GM23338 (cell line): Measurements from ENCODE around the gene FAM114A2. TPM values are rescaled to one million over a fixed set of nuclear protein-coding genes. Genes with fewer than 3 reads are reported as not detected.

Experiments used
- ATAC-seq: fragments of 200-7000 bp; cut with Tn5 transposase; 3 replicates; pipeline ENCODE4 v1.9.1; 2020
- DNase-seq: peaks from one replicate; pipeline ENCODE4 v3.0.0-alpha.2; 2015; ENCODE audit warnings: low spot score
- H2AFZ ChIP-seq: fragments of 200-600 bp; sonication (generic); 2 replicates; pipeline ENCODE4 v1.8.0; 2016; ENCODE audit warnings: antibody characterized with exemption, mild to moderate bottlenecking, moderate library complexity
- H3F3A ChIP-seq: fragments of 200-600 bp; sonication (generic); replicated peaks from 2 replicates; pipeline ENCODE4 v1.8.0; 2017; ENCODE audit warnings: antibody characterized with exemption, mixed run types, low read depth
- H3K27ac ChIP-seq: fragments of 200-600 bp; sonication (generic); 2 replicates; pipeline ENCODE4 v1.6.1; 2016; ENCODE audit warnings: low read depth
- H3K27me3 ChIP-seq: fragments of 200-600 bp; sonication (generic); 2 replicates; pipeline ENCODE4 v1.8.0; 2016; ENCODE audit warnings: mild to moderate bottlenecking, mixed run types, moderate library complexity; ENCODE audit not compliant: insufficient read depth
- H3K36me3 ChIP-seq: fragments of 200-600 bp; sonication (generic); 2 replicates; pipeline ENCODE4 v1.8.0; 2016; ENCODE audit warnings: mild to moderate bottlenecking; ENCODE audit not compliant: insufficient read depth
- H3K4me1 ChIP-seq: fragments of 200-600 bp; sonication (generic); 2 replicates; pipeline ENCODE4 v1.8.0; 2016; ENCODE audit warnings: mild to moderate bottlenecking, moderate library complexity; ENCODE audit not compliant: insufficient read depth
- H3K4me2 ChIP-seq: fragments of 200-600 bp; sonication (generic); 2 replicates; pipeline ENCODE4 v1.7.1; 2017; ENCODE audit warnings: mixed run types
- H3K4me3 ChIP-seq: fragments of 200-600 bp; sonication (generic); 2 replicates; pipeline ENCODE4 v1.6.1; 2016; ENCODE audit warnings: mixed run types
- H3K79me2 ChIP-seq: fragments of 200-600 bp; sonication (generic); replicated peaks from 2 replicates; pipeline ENCODE4 v1.8.0; 2017; ENCODE audit warnings: mild to moderate bottlenecking; ENCODE audit not compliant: insufficient read depth
- H3K9me2 ChIP-seq: fragments of 200-600 bp; sonication (generic); 2 replicates; pipeline ENCODE4 v1.8.0; 2017; ENCODE audit not compliant: insufficient read depth
- H4K20me1 ChIP-seq: fragments of 200-600 bp; sonication (generic); replicated peaks from 2 replicates; pipeline ENCODE4 v1.8.0; 2017; ENCODE audit warnings: mild to moderate bottlenecking; ENCODE audit not compliant: insufficient read depth
- H3K27ac Mint-ChIP-seq: 2 replicates; pipeline ENCODE4 v1.8.0; 2020; ENCODE audit warnings: inconsistent platforms, mild to moderate bottlenecking, moderate library complexity, mixed read lengths
- H3K27me3 Mint-ChIP-seq: 3 replicates; pipeline ENCODE4 v1.8.0; 2022; ENCODE audit warnings: low read depth, mild to moderate bottlenecking, moderate library complexity, mixed read lengths, inconsistent platforms; ENCODE audit not compliant: insufficient read depth, poor library complexity
- H3K36me3 Mint-ChIP-seq: 3 replicates; pipeline ENCODE4 v1.8.0; 2021; ENCODE audit warnings: low read depth, mild to moderate bottlenecking, inconsistent platforms, moderate library complexity, mixed read lengths
- H3K4me1 Mint-ChIP-seq: 3 replicates; pipeline ENCODE4 v1.8.0; 2020; ENCODE audit warnings: mild to moderate bottlenecking, inconsistent platforms, mixed read lengths
- H3K4me3 Mint-ChIP-seq: 3 replicates; pipeline ENCODE4 v1.8.0; 2021; ENCODE audit warnings: moderate library complexity, mild to moderate bottlenecking, inconsistent platforms, mixed read lengths
- H3K9me3 Mint-ChIP-seq: 3 replicates; pipeline ENCODE4 v1.8.0; 2020; ENCODE audit warnings: moderate library complexity, mild to moderate bottlenecking, inconsistent platforms, mixed read lengths
- CREB1 ChIP-seq: fragments of 250-450 bp; sonication (Bioruptor Pico); IDR thresholded peaks from 2 replicates; pipeline ENCODE4 v1.5.0; 2020; ENCODE audit warnings: low read depth, mild to moderate bottlenecking, moderate library complexity
- EZH2phosphoT487 ChIP-seq: fragments of 200-600 bp; sonication (generic); IDR thresholded peaks from one replicate; pipeline ENCODE4 v1.8.1; 2018; ENCODE audit warnings: antibody characterized with exemption; ENCODE audit not compliant: unreplicated experiment
- NANOG ChIP-seq: IDR thresholded peaks from 2 replicates; pipeline ENCODE4 v1.6.1; 2016; ENCODE audit warnings: antibody characterized with exemption, borderline replicate concordance
- POLR2AphosphoS5 ChIP-seq: IDR thresholded peaks from 2 replicates; pipeline ENCODE4 v1.6.1; 2016; ENCODE audit warnings: antibody characterized with exemption, low read depth
- REST ChIP-seq: IDR thresholded peaks from one replicate; pipeline ENCODE4 v1.6.1; 2018; ENCODE audit warnings: antibody characterized with exemption; ENCODE audit not compliant: unreplicated experiment
- STAT1 ChIP-seq: IDR thresholded peaks from one replicate; pipeline ENCODE4 v1.6.1; 2016; ENCODE audit warnings: antibody characterized with exemption; ENCODE audit not compliant: unreplicated experiment
- ZNF462 ChIP-seq: fragments of 250-450 bp; sonication (Bioruptor Pico); IDR thresholded peaks from 2 replicates; pipeline ENCODE4 v1.5.0; 2020; ENCODE audit warnings: mild to moderate bottlenecking, moderate library complexity
- polyA plus RNA-seq: library from polyadenylated mRNA; unstranded; fragments of >200 nt; fragmentation: Nextera tagmentation; extraction: Ambion mirVana; gene quantifications from 2 replicates; pipeline ENCODE4 v1.2.1, GENCODE V29; 2016
- total RNA-seq: library from RNA; depleted of rRNA; stranded (reverse); fragments of >200 nt; shearing (Covaris generic); gene quantifications from 2 replicates; pipeline ENCODE4 v1.2.3, GENCODE V29; 2014

FAM114A2 gene
- total and polyA plus RNA-seq, 2 experiments from 2014 or later, result 4.9 to 5.8 TPM

GRCh38 chr5:154039458-154039829 is 734 bp upstream of the FAM114A2 start (continued):
- no peak for TF ChIP-seq POLR2AphosphoS5
- no peak for TF ChIP-seq STAT1
- no peak for TF ChIP-seq EZH2phosphoT487
- TF ChIP-seq ZNF462 (CRISPR knock-in tag), result no peak

GRCh38 chr5:154038261-154038706 is 426 bp downstream of the FAM114A2 start:
- no peak overlapping the region; the same call in 1 of the 2 replicates for H3K27ac ChIP-seq
- no peaks in the 10 kb centered on the region for H3K36me3 Mint-ChIP-seq
- H3K79me2 ChIP-seq, result peaks cover 23% of the 10 kb centered on the region
- no peaks in the 10 kb centered on the region for H3K36me3 ChIP-seq
- H3K4me1 Mint-ChIP-seq, result peaks cover 14% of the 10 kb centered on the region; the same call in 2 of the 3 replicates
- H3K27ac Mint-ChIP-seq, result peak overlapping the region; percentile 85
- H3K4me2 ChIP-seq, result peak overlapping the region; percentile 98
- no peaks in the 10 kb centered on the region for H3K27me3 ChIP-seq
- peaks cover 15% of the 10 kb centered on the region for H3K4me1 ChIP-seq
- no peaks in the 10 kb centered on the region; the same call in 1 of the 2 replicates for H3F3A ChIP-seq
- H4K20me1 ChIP-seq, result 0 out of 2 replicates have a peak, but pooled peaks cover 7% of the 10 kb centered on the region
- H3K4me3 ChIP-seq, result peak overlapping the region; percentile 82
- peak overlapping the region; percentile 95 for H3K4me3 Mint-ChIP-seq
- DNase-seq (no peak), ATAC-seq (peak; percentile 46)
- H3K27me3 Mint-ChIP-seq, result peaks cover 3% of the 10 kb centered on the region
- no peaks in the 10 kb centered on the region for H3K9me3 Mint-ChIP-seq
- H2AFZ ChIP-seq, result peak overlapping the region; percentile 99
- no peaks in the 10 kb centered on the region for H3K9me2 ChIP-seq
- TF ChIP-seq REST (no peak), NANOG (no peak), CREB1 (no peak)
